HEK293 (cell line): ENCODE measurements around the gene ZCCHC8.

ENCODE experiments used
- CTCF ChIA-PET: fragments of 350-600 bp; formaldehyde crosslinking; extraction: SDS; loops from one replicate; lab custom pipeline; 2021; ENCODE audit warnings: antibody characterized with exemption; lab: Yijun Ruan, JAX
- POLR2A ChIA-PET: fragments of 300-600 bp; formaldehyde crosslinking; extraction: SDS; loops from one replicate; lab custom pipeline; 2020; ENCODE audit warnings: antibody characterized with exemption, inconsistent platforms; lab: Yijun Ruan, JAX
- H3K27ac ChIP-seq: fragments of 200-500 bp; sonication (Bioruptor generic); 2 replicates; pipeline ENCODE4 v1.5.1; 2014; ENCODE audit warnings: low read depth, low read length, control low read depth, inconsistent platforms; ENCODE audit errors: extremely low read depth
- H3K36me3 ChIP-seq, 2 experiments: fragments of 200-500 bp in 1 of 2; sonication (Bioruptor generic) in 1 of 2; 1 replicate in 1 of 2; 2 replicates in 1 of 2; pipeline ENCODE4 v1.5.1; 2014 to 2017; ENCODE audit warnings: inconsistent platforms in 2 of 2, low read length in 2 of 2; ENCODE audit not compliant: control insufficient read depth in 2 of 2, insufficient read depth in 1 of 2
- H3K4me1 ChIP-seq: fragments of 200-500 bp; sonication (Bioruptor generic); 2 replicates; pipeline ENCODE4 v1.5.1; 2014; ENCODE audit warnings: mild to moderate bottlenecking, low read length, inconsistent platforms; ENCODE audit not compliant: control insufficient read depth, insufficient read depth
- H3K4me3 ChIP-seq: 2 replicates; pipeline ENCODE4 v1.5.1; 2011; ENCODE audit warnings: low read depth, mild to moderate bottlenecking, control low read depth, low read length, moderate library complexity
- H3K9me3 ChIP-seq: fragments of 200-500 bp; sonication (Bioruptor generic); 2 replicates; pipeline ENCODE4 v1.5.1; 2014; ENCODE audit warnings: low read depth, low read length, inconsistent platforms; ENCODE audit not compliant: control insufficient read depth, insufficient read depth
- ELK4 ChIP-seq: IDR thresholded peaks from 2 replicates; pipeline ENCODE4 v1.6.1; 2011; ENCODE audit warnings: mild to moderate bottlenecking, low read depth, low read length, borderline replicate concordance
- GLIS1 ChIP-seq: fragments of 450-650 bp; formaldehyde crosslinking; IDR thresholded peaks from 2 replicates; pipeline ENCODE4 v1.5.1; 2016; ENCODE audit warnings: missing biosample characterization, missing genetic modification characterization
- KLF1 ChIP-seq: fragments of 450-650 bp; formaldehyde crosslinking; IDR thresholded peaks from 2 replicates; pipeline ENCODE4 v1.5.1; 2016; ENCODE audit warnings: missing biosample characterization, missing genetic modification characterization
- KLF7 ChIP-seq: fragments of 450-650 bp; formaldehyde crosslinking; IDR thresholded peaks from 2 replicates; pipeline ENCODE4 v1.5.1; 2016; ENCODE audit warnings: missing biosample characterization, missing genetic modification characterization, borderline replicate concordance
- KLF8 ChIP-seq: fragments of 450-650 bp; formaldehyde crosslinking; IDR thresholded peaks from 2 replicates; pipeline ENCODE4 v1.5.1; 2016; ENCODE audit warnings: missing biosample characterization, missing genetic modification characterization
- SALL2 ChIP-seq: fragments of 450-650 bp; formaldehyde crosslinking; IDR thresholded peaks from 2 replicates; pipeline ENCODE4 v1.5.0; 2017; ENCODE audit warnings: missing biosample characterization, mild to moderate bottlenecking, missing genetic modification characterization, borderline replicate concordance
- SCRT1 ChIP-seq: fragments of 450-650 bp; formaldehyde crosslinking; IDR thresholded peaks from 2 replicates; pipeline ENCODE4 v1.5.1; 2016; ENCODE audit warnings: missing biosample characterization, missing genetic modification characterization, borderline replicate concordance
- SETDB1 ChIP-seq: IDR thresholded peaks from one replicate; pipeline ENCODE4 v1.6.1; 2017; ENCODE audit warnings: mild to moderate bottlenecking, low read length, moderate library complexity, mixed read lengths; ENCODE audit not compliant: insufficient read length
- TSHZ1 ChIP-seq: fragments of 450-650 bp; formaldehyde crosslinking; IDR thresholded peaks from 2 replicates; pipeline ENCODE4 v1.5.1; 2016; ENCODE audit warnings: missing biosample characterization, missing genetic modification characterization, borderline replicate concordance
- ZEB2 ChIP-seq: fragments of 450-650 bp; formaldehyde crosslinking; IDR thresholded peaks from 2 replicates; pipeline ENCODE4 v1.5.1; 2016; ENCODE audit warnings: missing biosample characterization, missing genetic modification characterization
- ZNF354C ChIP-seq: fragments of 450-650 bp; formaldehyde crosslinking; IDR thresholded peaks from 2 replicates; pipeline ENCODE4 v1.5.1; 2016; ENCODE audit warnings: missing biosample characterization, missing genetic modification characterization, low read depth, borderline replicate concordance
- ZNF362 ChIP-seq: fragments of 450-650 bp; formaldehyde crosslinking; IDR thresholded peaks from 2 replicates; pipeline ENCODE4 v1.5.1; 2016; ENCODE audit warnings: missing biosample characterization, missing genetic modification characterization
- ZNF398 ChIP-seq: fragments of 450-650 bp; formaldehyde crosslinking; IDR thresholded peaks from 2 replicates; pipeline ENCODE4 v1.5.1; 2017; ENCODE audit warnings: missing biosample characterization, missing genetic modification characterization
- ZNF426 ChIP-seq: fragments of 450-650 bp; formaldehyde crosslinking; IDR thresholded peaks from 2 replicates; pipeline ENCODE4 v1.5.1; 2017; ENCODE audit warnings: missing biosample characterization, missing genetic modification characterization, mild to moderate bottlenecking, inconsistent platforms, moderate library complexity
- ZNF529 ChIP-seq: fragments of 450-650 bp; formaldehyde crosslinking; IDR thresholded peaks from 2 replicates; pipeline ENCODE4 v1.5.1; 2017; ENCODE audit warnings: missing genetic modification characterization, missing biosample characterization; ENCODE audit not compliant: insufficient replicate concordance
- ZNF600 ChIP-seq: fragments of 450-650 bp; formaldehyde crosslinking; IDR thresholded peaks from 2 replicates; pipeline ENCODE4 v1.5.1; 2016; ENCODE audit warnings: missing biosample characterization, missing genetic modification characterization
- ZNF610 ChIP-seq: fragments of 450-650 bp; formaldehyde crosslinking; IDR thresholded peaks from 2 replicates; pipeline ENCODE4 v1.5.1; 2016; ENCODE audit warnings: missing biosample characterization, missing genetic modification characterization, borderline replicate concordance
- ZNF623 ChIP-seq: fragments of 450-650 bp; formaldehyde crosslinking; IDR thresholded peaks from 2 replicates; pipeline ENCODE4 v1.5.1; 2016; ENCODE audit warnings: missing biosample characterization, missing genetic modification characterization
- ZNF670 ChIP-seq: fragments of 450-650 bp; formaldehyde crosslinking; IDR thresholded peaks from 2 replicates; pipeline ENCODE4 v1.5.1; 2016; ENCODE audit warnings: missing biosample characterization, missing genetic modification characterization, low read depth

Gene ZCCHC8

GRCh38 chr12:122503783-122504590 lies 3.3 kb upstream of the ZCCHC8 start:
- Histone ChIP-seq H3K4me1 (no peaks in the 10 kb centered on the region), H3K9me3 (no peaks in the 10 kb centered on the region), H3K4me3 (no peak overlapping the region), H3K36me3 (peaks cover 47 to 57% of the 10 kb centered on the region in 2 experiments), H3K27ac (no peak overlapping the region)
- CTCF ChIA-PET: interaction anchor here (0.6 kb wide), 1 partner anchor 778 kb away, joined by 3 read pairs; no protein-coding TSS in a partner anchor
- peak; percentile 14; the same call in 1 of the 2 replicates for TF ChIP-seq ZNF600 (tag by site-specific recombination)
- peak; percentile 54; the same call in 1 of the 2 replicates for TF ChIP-seq KLF1 (tag by site-specific recombination)
- peak; percentile 56; the same call in 1 of the 2 replicates for TF ChIP-seq ZEB2 (tag by site-specific recombination)
- no peak for TF ChIP-seq KLF7 (tag by site-specific recombination)
- POLR2A ChIA-PET: interaction anchor here (1.8 to 1.9 kb wide), 2 partner anchors 8 to 23 kb away, joined by 5 to 6 read pairs; partner anchors contain the start of genes KNTC1 and RSRC2

- TF ChIP-seq ZNF670 (tag by site-specific recombination): no peak
- no peak for TF ChIP-seq ZNF398 (tag by site-specific recombination)
- TF ChIP-seq SETDB1: no peak
- TF ChIP-seq SCRT1: no peak
- TF ChIP-seq SALL2: no peak
- TF ChIP-seq ZNF529 (tag by site-specific recombination): no peak
- TF ChIP-seq ZNF354C: no peak
- no peak for TF ChIP-seq ZNF610 (tag by site-specific recombination)
- TF ChIP-seq GLIS1: no peak
- TF ChIP-seq ZNF426 (tag by site-specific recombination): no peak
- no peak for TF ChIP-seq TSHZ1 (tag by site-specific recombination)
- TF ChIP-seq ZNF362 (tag by site-specific recombination): peak; percentile 49
- no peak for TF ChIP-seq ZNF623 (tag by site-specific recombination)
- TF ChIP-seq KLF8 (tag by site-specific recombination): peak; percentile 4; the same call in 1 of the 2 replicates
- TF ChIP-seq ELK4: no peak
- ChIA-PET POLR2A (interaction anchor here (0.6 to 1.9 kb wide), 5 partner anchors 9 to 167 kb away, joined by 4 to 6 read pairs (median 5); partner anchors contain the start of genes KNTC1 and RSRC2), CTCF (no interaction called here)
- no peak overlapping the region for H3K4me3 ChIP-seq
- peaks cover 40 to 49% of the 10 kb centered on the region in 2 experiments for H3K36me3 ChIP-seq
- H3K27ac ChIP-seq: no peak overlapping the region
- H3K4me1 ChIP-seq: peaks cover 3% of the 10 kb centered on the region; the same call in 1 of the 2 replicates
- H3K9me3 ChIP-seq: no peaks in the 10 kb centered on the region
Observed at GRCh38 chr12:122503147-122503751, 2.5 kb upstream of the ZCCHC8 start.
